ENCODE measurements around the gene SPAG16.

SPAG16 gene

GRCh38 chr2:213246497-213247281, 37.6 kb upstream of the SPAG16 start:
- Histone ChIP-seq H3K27ac (ENCODE audit: low read depth, low read length, severe bottlenecking) (no peak overlapping the region), H3K4me3 (ENCODE audit: extremely low read depth, insufficient read depth, low read length, poor library complexity, severe bottlenecking) (no peak overlapping the region), H3K36me3 (ENCODE audit: control insufficient read depth, insufficient read depth, low read length) (no peaks in the 10 kb centered on the region), H3K4me1 (ENCODE audit: control insufficient read depth, insufficient read depth, low read length, poor library complexity, severe bottlenecking) (no peaks in the 10 kb centered on the region), H3K9me3 (ENCODE audit: control insufficient read depth, low read length) (no peaks in the 10 kb centered on the region)
- WGBS, 2 experiments (ENCODE audit: insufficient coverage in 2 of 2), result no CpG with 5 or more reads among the region's 4 CpGs

GRCh38 chr2:213247566-213247965, 36.7 kb upstream of the SPAG16 start:
- Histone ChIP-seq H3K4me1 (ENCODE audit: control insufficient read depth, insufficient read depth, low read length, poor library complexity, severe bottlenecking) (no peaks in the 10 kb centered on the region), H3K36me3 (ENCODE audit: control insufficient read depth, insufficient read depth, low read length) (no peaks in the 10 kb centered on the region), H3K4me3 (ENCODE audit: extremely low read depth, insufficient read depth, low read length, poor library complexity, severe bottlenecking) (no peak overlapping the region), H3K27ac (ENCODE audit: low read depth, low read length, severe bottlenecking) (no peak overlapping the region), H3K9me3 (ENCODE audit: control insufficient read depth, low read length) (no peaks in the 10 kb centered on the region)
- 90% methylated on average over 2 of the region's 4 CpGs; no CpG with 5 or more reads in 1 of the 2 experiments for WGBS, 2 experiments (ENCODE audit: insufficient coverage in 2 of 2)

GRCh38 chr2:213248637-213249036, 35.6 kb upstream of the SPAG16 start:
- Histone ChIP-seq H3K4me1 (ENCODE audit: control insufficient read depth, insufficient read depth, low read length, poor library complexity, severe bottlenecking) (no peaks in the 10 kb centered on the region), H3K4me3 (ENCODE audit: extremely low read depth, insufficient read depth, low read length, poor library complexity, severe bottlenecking) (no peak overlapping the region), H3K27ac (ENCODE audit: low read depth, low read length, severe bottlenecking) (no peak overlapping the region), H3K36me3 (ENCODE audit: control insufficient read depth, insufficient read depth, low read length) (no peaks in the 10 kb centered on the region), H3K9me3 (ENCODE audit: control insufficient read depth, low read length) (no peaks in the 10 kb centered on the region)
- 92 to 95% methylated on average over 4 of the region's 4 CpGs for WGBS, 2 experiments (ENCODE audit: insufficient coverage in 2 of 2)

- H3K4me3 ChIP-seq (ENCODE audit: extremely low read depth, insufficient read depth, low read length, poor library complexity, severe bottlenecking), result no peak overlapping the region
- no peaks in the 10 kb centered on the region for H3K9me3 ChIP-seq (ENCODE audit: control insufficient read depth, low read length)
- 77 to 95% methylated on average over 6 of the region's 6 CpGs for WGBS, 2 experiments (ENCODE audit: insufficient coverage in 2 of 2)
- H3K27ac ChIP-seq (ENCODE audit: low read depth, low read length, severe bottlenecking), result no peak overlapping the region
- no peaks in the 10 kb centered on the region for H3K36me3 ChIP-seq (ENCODE audit: control insufficient read depth, insufficient read depth, low read length)
- H3K4me1 ChIP-seq (ENCODE audit: control insufficient read depth, insufficient read depth, low read length, poor library complexity, severe bottlenecking), result no peaks in the 10 kb centered on the region
Observed at GRCh38 chr2:213249502-213249901, 34.8 kb upstream of the SPAG16 start.

- H3K4me3 ChIP-seq (ENCODE audit: extremely low read depth, insufficient read depth, low read length, poor library complexity, severe bottlenecking), result no peak overlapping the region
- no peaks in the 10 kb centered on the region for H3K36me3 ChIP-seq (ENCODE audit: control insufficient read depth, insufficient read depth, low read length)
- H3K27ac ChIP-seq (ENCODE audit: low read depth, low read length, severe bottlenecking), result peak overlapping the region; percentile 38
- H3K9me3 ChIP-seq (ENCODE audit: control insufficient read depth, low read length), result no peaks in the 10 kb centered on the region
- no peaks in the 10 kb centered on the region for H3K4me1 ChIP-seq (ENCODE audit: control insufficient read depth, insufficient read depth, low read length, poor library complexity, severe bottlenecking)
- WGBS, 2 experiments (ENCODE audit: insufficient coverage in 2 of 2), result 0% methylated on average over 1 of the region's 3 CpGs
Observed at GRCh38 chr2:213251618-213252017, 32.6 kb upstream of the SPAG16 start.

GRCh38 chr2:213252206-213252605, 32.1 kb upstream of the SPAG16 start:
- Histone ChIP-seq H3K36me3 (ENCODE audit: control insufficient read depth, insufficient read depth, low read length) (no peaks in the 10 kb centered on the region), H3K4me3 (ENCODE audit: extremely low read depth, insufficient read depth, low read length, poor library complexity, severe bottlenecking) (no peak overlapping the region), H3K4me1 (ENCODE audit: control insufficient read depth, insufficient read depth, low read length, poor library complexity, severe bottlenecking) (no peaks in the 10 kb centered on the region), H3K9me3 (ENCODE audit: control insufficient read depth, low read length) (no peaks in the 10 kb centered on the region), H3K27ac (ENCODE audit: low read depth, low read length, severe bottlenecking) (peak overlapping the region; percentile 38)
- 50% methylated on average over 1 of the region's 1 CpG; no CpG with 5 or more reads in 1 of the 2 experiments for WGBS, 2 experiments (ENCODE audit: insufficient coverage in 2 of 2)

- no peak overlapping the region for H3K27ac ChIP-seq (ENCODE audit: low read depth, low read length, severe bottlenecking)
- H3K4me3 ChIP-seq (ENCODE audit: extremely low read depth, insufficient read depth, low read length, poor library complexity, severe bottlenecking), result no peak overlapping the region
- WGBS, 2 experiments (ENCODE audit: insufficient coverage in 2 of 2), result 93% methylated on average over 2 of the region's 4 CpGs; no CpG with 5 or more reads in 1 of the 2 experiments
Observed at GRCh38 chr2:213253162-213253561, 31.1 kb upstream of the SPAG16 start.

GRCh38 chr2:213259266-213259665, 25.0 kb upstream of the SPAG16 start:
- Histone ChIP-seq H3K9me3 (ENCODE audit: control insufficient read depth, low read length) (no peaks in the 10 kb centered on the region), H3K4me3 (ENCODE audit: extremely low read depth, insufficient read depth, low read length, poor library complexity, severe bottlenecking) (no peak overlapping the region), H3K27ac (ENCODE audit: low read depth, low read length, severe bottlenecking) (no peak overlapping the region), H3K36me3 (ENCODE audit: control insufficient read depth, insufficient read depth, low read length) (no peaks in the 10 kb centered on the region), H3K4me1 (ENCODE audit: control insufficient read depth, insufficient read depth, low read length, poor library complexity, severe bottlenecking) (no peaks in the 10 kb centered on the region)
- WGBS, 2 experiments (ENCODE audit: insufficient coverage in 2 of 2), result no CpG with 5 or more reads among the region's 1 CpG

More at GRCh38 chr2:213253162-213253561, 31.1 kb upstream of the SPAG16 start:
- Histone ChIP-seq H3K9me3 (ENCODE audit: control insufficient read depth, low read length) (no peaks in the 10 kb centered on the region), H3K4me1 (ENCODE audit: control insufficient read depth, insufficient read depth, low read length, poor library complexity, severe bottlenecking) (no peaks in the 10 kb centered on the region), H3K36me3 (ENCODE audit: control insufficient read depth, insufficient read depth, low read length) (no peaks in the 10 kb centered on the region)

GRCh38 chr2:213261237-213261636, 23.0 kb upstream of the SPAG16 start:
- no CpG with 5 or more reads among the region's 1 CpG for WGBS, 2 experiments (ENCODE audit: insufficient coverage in 2 of 2)
- H3K27ac ChIP-seq (ENCODE audit: low read depth, low read length, severe bottlenecking), result no peak overlapping the region
- no peaks in the 10 kb centered on the region for H3K36me3 ChIP-seq (ENCODE audit: control insufficient read depth, insufficient read depth, low read length)
- no peak overlapping the region for H3K4me3 ChIP-seq (ENCODE audit: extremely low read depth, insufficient read depth, low read length, poor library complexity, severe bottlenecking)
- H3K4me1 ChIP-seq (ENCODE audit: control insufficient read depth, insufficient read depth, low read length, poor library complexity, severe bottlenecking), result no peaks in the 10 kb centered on the region
- H3K9me3 ChIP-seq (ENCODE audit: control insufficient read depth, low read length), result no peaks in the 10 kb centered on the region

- H3K27ac ChIP-seq (ENCODE audit: low read depth, low read length, severe bottlenecking), result no peak overlapping the region
- no peak overlapping the region for H3K4me3 ChIP-seq (ENCODE audit: extremely low read depth, insufficient read depth, low read length, poor library complexity, severe bottlenecking)
- no peaks in the 10 kb centered on the region for H3K4me1 ChIP-seq (ENCODE audit: control insufficient read depth, insufficient read depth, low read length, poor library complexity, severe bottlenecking)
- no peaks in the 10 kb centered on the region for H3K9me3 ChIP-seq (ENCODE audit: control insufficient read depth, low read length)
- no peaks in the 10 kb centered on the region for H3K36me3 ChIP-seq (ENCODE audit: control insufficient read depth, insufficient read depth, low read length)
- WGBS, 2 experiments (ENCODE audit: insufficient coverage in 2 of 2), result 88 to 90% methylated on average over 5 of the region's 6 CpGs
Observed at GRCh38 chr2:213261715-213262114, 22.5 kb upstream of the SPAG16 start.

GRCh38 chr2:213265679-213266078, 18.6 kb upstream of the SPAG16 start:
- no peaks in the 10 kb centered on the region for H3K4me1 ChIP-seq (ENCODE audit: control insufficient read depth, insufficient read depth, low read length, poor library complexity, severe bottlenecking)
- no peaks in the 10 kb centered on the region for H3K9me3 ChIP-seq (ENCODE audit: control insufficient read depth, low read length)
- no peaks in the 10 kb centered on the region for H3K36me3 ChIP-seq (ENCODE audit: control insufficient read depth, insufficient read depth, low read length)
- H3K4me3 ChIP-seq (ENCODE audit: extremely low read depth, insufficient read depth, low read length, poor library complexity, severe bottlenecking), result no peak overlapping the region
- 87% methylated on average over 2 of the region's 3 CpGs; no CpG with 5 or more reads in 1 of the 2 experiments for WGBS, 2 experiments (ENCODE audit: insufficient coverage in 2 of 2)
- H3K27ac ChIP-seq (ENCODE audit: low read depth, low read length, severe bottlenecking), result no peak overlapping the region
